Activated T-helper 1 cell treated with anti-CD3 and anti-CD28 coated beads, Interleukin-2, amount 50 U/mL, for 16 hours (primary cell): ENCODE data around the gene PSMA2.
A peak's percentile ranks its signal among the peaks of the same experiment; 100 is the strongest.
"Not testable (repeated sequence)": the region's sequence is repeated elsewhere in the genome, so short reads cannot be mapped to it uniquely, and the experiment has no call there.

Experiments used
- DNase-seq, 2 donors: peaks; one replicate each; pipeline ENCODE4 v3.0.0-alpha.2; 2020; ENCODE audit warnings: low read depth in 1 of 2, low spot score in 1 of 2

The PSMA2 gene

GRCh38 chr7:42907316-42907715, 24.7 kb downstream of the PSMA2 start:
- no peak for DNase-seq

- no peak for DNase-seq
Measured at GRCh38 chr7:42906181-42906580, 25.8 kb downstream of the PSMA2 start.

- DNase-seq: no peak
Measured at GRCh38 chr7:42902331-42902730, 29.6 kb downstream of the PSMA2 start.

- no peak for DNase-seq
Measured at GRCh38 chr7:42900842-42901241, 31.1 kb downstream of the PSMA2 start.

- DNase-seq: no peak
Measured at GRCh38 chr7:42893346-42894240, 38.4 kb downstream of the PSMA2 start.

- DNase-seq: no peak
Measured at GRCh38 chr7:42886893-42887505, 45.0 kb downstream of the PSMA2 start.

GRCh38 chr7:42886129-42886528, 45.8 kb downstream of the PSMA2 start:
- no peak for DNase-seq

- DNase-seq: not testable (repeated sequence)
Measured at GRCh38 chr7:42885183-42885582, 46.8 kb downstream of the PSMA2 start.

GRCh38 chr7:42883950-42884349, 48.0 kb downstream of the PSMA2 start:
- no peak for DNase-seq

GRCh38 chr7:42880392-42880791, 51.6 kb downstream of the PSMA2 start:
- no peak for DNase-seq

- DNase-seq: no peak
Measured at GRCh38 chr7:42878303-42878702, 53.7 kb downstream of the PSMA2 start.

GRCh38 chr7:42877862-42878261, 54.1 kb downstream of the PSMA2 start:
- DNase-seq: no peak

- DNase-seq: no peak
Measured at GRCh38 chr7:42876182-42877068, 55.5 kb downstream of the PSMA2 start.

GRCh38 chr7:42869131-42870020, 62.6 kb downstream of the PSMA2 start:
- DNase-seq: peak in 1 of 2 donors; percentile 10

GRCh38 chr7:42868480-42868879, 63.5 kb downstream of the PSMA2 start:
- no peak for DNase-seq
